Measurements from ENCODE around the gene ENTPD8.

Gene ENTPD8, protein sequence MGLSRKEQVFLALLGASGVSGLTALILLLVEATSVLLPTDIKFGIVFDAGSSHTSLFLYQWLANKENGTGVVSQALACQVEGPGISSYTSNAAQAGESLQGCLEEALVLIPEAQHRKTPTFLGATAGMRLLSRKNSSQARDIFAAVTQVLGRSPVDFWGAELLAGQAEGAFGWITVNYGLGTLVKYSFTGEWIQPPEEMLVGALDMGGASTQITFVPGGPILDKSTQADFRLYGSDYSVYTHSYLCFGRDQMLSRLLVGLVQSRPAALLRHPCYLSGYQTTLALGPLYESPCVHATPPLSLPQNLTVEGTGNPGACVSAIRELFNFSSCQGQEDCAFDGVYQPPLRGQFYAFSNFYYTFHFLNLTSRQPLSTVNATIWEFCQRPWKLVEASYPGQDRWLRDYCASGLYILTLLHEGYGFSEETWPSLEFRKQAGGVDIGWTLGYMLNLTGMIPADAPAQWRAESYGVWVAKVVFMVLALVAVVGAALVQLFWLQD

DNA sequence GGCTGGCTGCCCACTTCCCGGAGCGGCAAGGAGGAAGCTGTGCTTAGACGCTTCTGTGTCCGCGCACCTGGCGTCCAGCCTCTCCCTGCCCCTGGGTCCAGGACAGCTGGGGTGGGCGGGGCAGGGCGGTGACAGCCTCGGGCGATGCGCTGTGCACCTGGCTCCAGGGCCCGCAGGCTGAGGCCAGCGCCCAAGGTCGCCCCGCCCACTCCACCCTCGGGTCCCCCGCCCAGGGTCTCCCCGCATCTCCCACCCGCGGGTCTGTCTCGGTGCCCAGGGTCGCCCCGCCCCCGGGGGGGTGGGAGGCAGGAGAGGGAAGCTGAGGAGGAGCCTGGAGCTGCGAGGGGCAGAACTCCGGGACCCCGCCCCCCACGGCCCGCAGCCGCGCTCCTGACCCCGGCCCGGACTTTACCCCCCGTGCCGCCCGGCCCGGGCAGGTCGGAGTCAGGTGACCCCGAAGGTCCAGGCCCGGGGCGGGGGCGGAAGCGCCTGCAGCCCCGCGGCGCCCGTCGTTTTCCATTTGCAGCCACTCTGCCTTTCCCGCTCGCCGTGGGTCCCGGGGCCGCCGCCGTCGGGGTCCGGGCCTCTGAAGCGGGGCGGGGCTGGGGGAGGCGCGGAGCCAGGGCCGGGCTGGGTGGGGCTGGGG, at the start of gene ENTPD8:
Gene ENTPD8, minus strand, starts transcription at position 69 of the 646 bp plus-strand sequence. CDS start 3,072 bp downstream, outside the sequence.
- no peak for DNase-seq (ENCODE audit: low spot score)

DNA sequence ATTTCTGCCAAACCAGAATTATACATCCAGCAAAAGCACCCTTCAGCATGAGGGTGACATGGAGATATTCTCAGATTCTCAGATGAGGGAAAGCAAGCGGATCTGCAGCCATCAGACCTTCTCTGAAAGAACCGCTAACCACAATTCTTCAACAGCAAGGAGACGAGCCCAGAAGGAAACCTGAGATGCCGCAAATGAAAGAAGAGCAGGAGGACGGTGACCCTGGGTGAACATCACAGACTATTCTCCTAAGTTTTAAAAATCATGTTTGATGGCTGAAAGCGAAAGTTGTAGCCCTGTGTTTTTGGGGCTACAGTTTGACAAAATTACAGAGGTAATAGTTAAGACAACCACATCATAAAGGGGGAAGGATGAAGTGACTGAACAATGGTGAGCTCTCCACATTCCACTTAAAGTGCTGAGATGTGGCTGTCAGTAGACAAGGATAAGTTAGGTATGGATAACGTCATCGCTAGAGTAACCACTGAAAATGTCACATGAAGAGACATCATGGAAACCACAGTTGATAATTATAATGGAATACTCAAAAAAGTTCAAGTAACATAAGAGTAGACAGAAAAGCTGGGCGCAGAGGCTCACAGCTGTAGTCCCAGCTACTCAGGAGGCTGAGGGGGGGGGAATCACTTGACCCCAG, 49.5 kb upstream of the ENTPD8 start:
- DNase-seq (ENCODE audit: low spot score): no peak

DNA sequence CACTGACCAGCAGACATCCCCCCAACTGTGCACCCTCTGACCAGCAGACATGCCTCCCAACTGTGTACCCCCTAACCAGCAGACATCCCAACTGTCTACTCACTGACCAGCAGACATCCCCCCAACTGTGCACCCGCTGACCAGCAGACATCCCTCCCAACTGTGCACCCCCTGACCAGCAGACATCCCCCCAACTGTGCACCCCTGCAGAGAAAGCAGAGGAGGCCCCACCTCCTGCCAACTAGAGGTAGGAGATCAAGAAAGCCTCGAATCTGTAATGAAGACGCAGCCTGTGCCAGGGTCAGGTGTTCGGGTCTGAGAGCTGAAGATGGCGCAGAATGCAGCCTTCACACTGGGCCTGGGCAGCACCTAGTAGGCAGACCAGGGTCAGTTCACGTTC, 47.7 kb upstream of the ENTPD8 start:
- DNase-seq (ENCODE audit: low spot score): no peak

DNA sequence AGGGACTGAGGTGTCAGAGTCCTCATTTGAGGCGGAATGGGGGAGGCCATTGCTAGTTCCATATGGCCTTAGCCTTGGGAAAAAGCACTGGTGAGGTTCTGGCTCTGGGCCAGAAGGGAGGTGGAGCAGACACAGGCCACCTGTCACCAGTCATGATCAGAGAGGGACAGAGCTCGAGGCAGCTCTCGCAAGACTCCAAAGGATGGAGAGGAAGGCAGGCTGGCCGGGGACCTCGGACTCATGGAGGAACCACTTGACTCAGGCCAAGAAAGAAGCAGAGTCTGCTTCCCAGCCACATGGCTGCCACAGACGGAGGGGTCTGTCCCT, 47.1 kb upstream of the ENTPD8 start:
- no peak for DNase-seq (ENCODE audit: low spot score)

DNA sequence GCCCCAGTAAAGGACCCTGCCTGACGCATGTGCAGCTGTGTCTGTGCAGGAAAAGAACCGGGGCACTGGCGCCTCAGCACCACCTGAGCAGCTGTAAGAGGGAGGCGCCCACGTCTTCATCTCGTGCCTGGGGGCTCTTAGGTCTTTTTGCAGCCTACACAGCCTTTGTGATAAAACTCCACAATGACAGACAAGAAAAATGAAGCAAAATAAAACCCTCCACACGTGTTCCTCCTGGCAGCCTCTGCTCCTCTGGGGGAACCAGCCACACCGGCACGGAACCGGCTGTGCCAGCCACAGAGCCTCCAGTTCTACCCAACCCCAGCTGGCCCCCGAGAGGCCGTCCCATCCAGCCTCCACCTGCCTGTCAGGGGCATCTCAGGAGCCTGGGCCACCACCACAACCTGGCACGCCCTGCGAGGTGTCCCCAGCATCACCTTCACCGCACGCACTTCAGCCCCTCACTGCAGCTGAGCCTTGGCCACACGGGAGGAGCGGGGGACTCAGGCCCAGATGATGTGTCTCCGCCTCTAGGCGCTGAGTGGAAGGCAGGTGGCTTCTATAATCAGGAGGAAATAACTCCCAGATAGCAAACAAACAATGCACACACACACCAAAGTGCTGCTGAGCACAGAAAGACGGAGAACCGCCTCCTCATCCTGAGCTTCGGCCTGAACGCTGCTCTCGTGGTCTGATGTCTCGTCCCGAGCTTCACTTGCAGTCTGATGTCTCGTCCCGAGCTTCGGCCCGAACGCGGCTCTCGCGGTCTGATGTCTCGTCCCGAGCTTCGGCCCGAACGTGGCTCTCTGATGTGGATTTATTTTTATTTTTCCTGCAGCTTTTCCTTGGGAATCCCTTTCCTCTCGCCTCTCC, 46.5 kb upstream of the ENTPD8 start:
- DNase-seq (ENCODE audit: low spot score): no peak

DNA sequence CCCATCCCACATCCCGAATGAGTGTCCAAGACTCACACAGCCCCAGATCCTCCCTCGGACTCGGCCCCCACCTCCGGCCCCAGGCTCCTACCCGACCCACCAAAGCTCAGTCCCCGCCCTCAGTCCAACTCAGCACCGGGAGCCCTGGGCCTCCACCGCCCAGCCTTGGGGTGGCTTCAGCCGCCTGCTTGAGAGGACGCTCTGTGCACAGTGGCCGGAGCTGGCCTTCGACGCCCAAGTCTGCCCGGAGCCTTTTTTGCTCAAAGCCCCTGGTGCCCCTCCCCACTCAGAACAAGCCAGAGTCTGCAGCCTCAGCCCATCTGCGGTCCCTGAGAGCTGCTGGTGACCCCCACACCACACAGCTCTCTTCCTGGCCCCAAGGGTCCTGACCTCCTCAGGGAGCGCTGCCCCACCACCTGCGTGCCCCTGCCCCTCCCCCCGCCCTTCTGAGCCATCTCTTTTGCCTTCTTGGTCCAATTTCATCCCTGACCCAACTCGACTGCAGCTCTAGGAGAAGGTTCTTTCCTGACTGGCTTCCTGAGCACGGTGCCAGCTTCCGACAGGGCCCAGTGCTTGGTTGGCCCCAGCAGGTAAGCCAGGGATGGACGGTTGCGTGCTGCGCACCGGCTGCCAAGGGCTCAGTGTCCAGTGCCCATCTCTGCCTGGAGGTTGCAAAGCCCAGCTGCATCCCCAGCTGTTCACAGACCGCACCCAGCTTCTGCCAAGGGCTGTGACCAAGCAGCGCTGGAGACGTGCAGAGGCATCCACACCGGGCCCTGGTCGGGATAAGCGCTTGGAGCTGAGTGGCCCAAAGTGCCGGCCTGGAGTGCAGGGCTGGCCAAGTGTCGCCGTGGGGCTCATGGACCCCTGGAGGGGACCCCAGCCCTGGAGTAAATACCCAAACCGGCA, 45.6 kb upstream of the ENTPD8 start:
- no peak for DNase-seq (ENCODE audit: low spot score)

DNA sequence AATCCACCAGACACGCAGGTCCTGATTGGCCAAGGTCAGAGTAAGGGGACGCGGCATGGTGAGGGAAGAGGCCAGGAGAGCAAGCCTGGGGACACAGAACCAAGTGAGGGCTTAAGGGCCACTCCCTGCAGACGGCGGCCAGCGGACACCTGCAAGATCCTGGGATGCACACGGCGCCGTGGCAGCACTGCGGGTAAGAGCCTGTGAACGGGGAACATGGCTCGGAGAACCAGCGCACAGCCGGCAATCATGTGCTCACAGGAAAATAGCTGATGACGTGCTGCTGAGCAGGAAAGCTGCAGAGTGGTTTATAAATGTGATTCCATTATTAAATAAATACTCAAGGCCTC, 45.0 kb upstream of the ENTPD8 start:
- no peak for DNase-seq (ENCODE audit: low spot score)

DNA sequence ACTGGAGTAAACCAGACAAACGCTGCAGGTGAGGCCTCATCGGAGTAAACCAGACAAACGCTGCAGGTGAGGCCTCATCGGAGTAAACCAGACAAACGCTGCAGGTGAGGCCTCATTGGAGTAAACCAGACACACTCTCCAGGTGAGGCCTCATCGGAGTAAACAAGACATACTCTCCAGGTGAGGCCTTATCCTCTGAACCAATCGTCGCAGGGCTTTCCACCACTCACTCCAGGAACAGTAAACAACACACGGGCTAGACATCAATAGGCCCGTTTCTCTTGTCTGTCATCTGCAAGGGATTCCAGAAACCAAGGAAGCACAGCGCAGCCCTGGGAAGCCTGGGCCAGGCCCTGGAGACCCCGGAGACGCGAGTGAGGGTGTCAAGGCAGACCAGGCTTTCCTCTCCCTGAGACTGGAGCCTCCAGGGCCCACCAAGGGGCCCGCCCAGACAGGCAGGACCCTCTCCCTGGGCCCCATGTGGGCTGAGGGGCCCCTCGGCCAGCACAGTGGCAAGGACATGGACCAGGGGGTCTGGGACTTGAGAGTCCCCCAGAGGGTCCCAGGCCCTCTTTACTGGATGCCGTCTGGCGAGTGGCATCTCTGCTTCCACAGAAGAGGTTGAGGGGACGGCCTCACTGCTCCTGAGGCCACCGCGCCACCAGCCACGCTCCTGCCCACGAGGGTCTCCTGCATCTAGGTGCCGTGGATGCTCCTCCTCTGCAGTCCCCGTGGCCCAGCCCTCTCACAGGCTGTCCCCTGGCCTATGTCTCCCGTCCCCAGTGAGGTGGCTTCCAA, 44.4 kb upstream of the ENTPD8 start:
- DNase-seq (ENCODE audit: low spot score): no peak

DNA sequence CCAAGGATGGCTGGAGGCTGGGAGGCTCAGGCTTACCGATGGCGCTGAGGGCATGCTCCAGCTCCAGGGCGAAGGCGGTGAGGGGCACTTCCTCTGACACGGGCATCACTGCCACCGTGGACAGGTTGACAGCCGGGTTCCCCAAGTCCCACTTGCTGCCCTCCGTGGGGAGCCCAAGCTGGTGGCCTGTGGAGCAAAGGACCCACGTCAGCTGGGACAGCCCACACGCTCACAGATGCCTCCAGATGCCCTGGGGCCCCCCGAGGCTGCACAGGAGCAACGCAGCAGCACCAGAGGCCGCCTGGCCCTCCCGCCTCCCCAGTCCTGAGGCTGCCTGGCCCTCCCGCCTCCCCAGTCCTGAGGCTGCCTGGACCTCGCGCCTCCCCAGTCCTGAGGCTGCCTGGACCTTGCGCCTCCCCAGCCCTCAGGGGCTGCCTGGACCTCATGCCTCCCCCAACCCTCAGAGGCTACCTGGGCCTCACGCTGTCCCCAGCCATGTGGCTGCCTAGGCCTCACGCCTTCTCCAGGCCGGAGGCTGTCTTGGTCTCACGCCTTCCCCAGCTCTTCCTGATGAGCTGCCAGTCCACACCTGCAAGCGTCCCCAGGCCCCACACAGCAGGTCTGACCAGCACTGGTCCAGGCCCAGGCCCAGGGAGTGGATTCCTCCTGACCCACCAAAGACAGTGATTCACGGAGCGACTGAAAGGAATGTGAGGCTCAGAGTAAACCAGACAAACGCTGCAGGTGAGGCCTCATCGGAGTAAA, 43.6 kb upstream of the ENTPD8 start:
- DNase-seq (ENCODE audit: low spot score): no peak

DNA sequence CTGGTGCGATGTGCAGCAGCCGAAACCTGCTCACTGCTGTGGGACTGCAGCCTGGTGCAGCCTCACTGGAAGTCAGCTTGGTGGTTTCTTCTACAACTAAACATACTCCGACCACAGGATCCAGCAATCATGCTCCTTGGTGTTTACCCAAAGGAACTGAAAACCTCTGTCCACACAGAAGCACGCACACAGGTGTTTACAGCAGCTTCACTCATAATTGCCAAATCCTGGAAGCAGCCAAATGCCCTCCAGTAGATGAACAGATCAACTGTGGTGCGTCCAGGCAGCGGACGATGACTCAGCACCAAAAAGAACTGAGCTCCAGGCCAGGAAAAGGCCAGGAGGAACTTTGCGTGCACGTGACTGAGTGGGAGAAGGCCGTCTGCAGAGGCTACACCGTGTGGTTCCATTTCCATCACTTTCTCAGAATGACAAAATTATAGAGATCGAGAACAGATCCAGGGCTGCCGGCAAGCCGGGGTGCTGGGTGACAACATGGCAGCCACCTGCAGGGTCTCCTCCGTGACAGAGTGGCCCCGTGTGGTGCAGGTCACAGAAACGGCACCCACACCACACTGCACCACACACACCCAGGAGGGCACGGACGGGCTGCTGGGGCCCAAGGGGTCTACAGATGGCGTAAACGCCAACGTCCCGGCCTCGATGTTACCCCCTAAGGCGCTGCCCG, 41.1 kb upstream of the ENTPD8 start:
- DNase-seq (ENCODE audit: low spot score): no peak

DNA sequence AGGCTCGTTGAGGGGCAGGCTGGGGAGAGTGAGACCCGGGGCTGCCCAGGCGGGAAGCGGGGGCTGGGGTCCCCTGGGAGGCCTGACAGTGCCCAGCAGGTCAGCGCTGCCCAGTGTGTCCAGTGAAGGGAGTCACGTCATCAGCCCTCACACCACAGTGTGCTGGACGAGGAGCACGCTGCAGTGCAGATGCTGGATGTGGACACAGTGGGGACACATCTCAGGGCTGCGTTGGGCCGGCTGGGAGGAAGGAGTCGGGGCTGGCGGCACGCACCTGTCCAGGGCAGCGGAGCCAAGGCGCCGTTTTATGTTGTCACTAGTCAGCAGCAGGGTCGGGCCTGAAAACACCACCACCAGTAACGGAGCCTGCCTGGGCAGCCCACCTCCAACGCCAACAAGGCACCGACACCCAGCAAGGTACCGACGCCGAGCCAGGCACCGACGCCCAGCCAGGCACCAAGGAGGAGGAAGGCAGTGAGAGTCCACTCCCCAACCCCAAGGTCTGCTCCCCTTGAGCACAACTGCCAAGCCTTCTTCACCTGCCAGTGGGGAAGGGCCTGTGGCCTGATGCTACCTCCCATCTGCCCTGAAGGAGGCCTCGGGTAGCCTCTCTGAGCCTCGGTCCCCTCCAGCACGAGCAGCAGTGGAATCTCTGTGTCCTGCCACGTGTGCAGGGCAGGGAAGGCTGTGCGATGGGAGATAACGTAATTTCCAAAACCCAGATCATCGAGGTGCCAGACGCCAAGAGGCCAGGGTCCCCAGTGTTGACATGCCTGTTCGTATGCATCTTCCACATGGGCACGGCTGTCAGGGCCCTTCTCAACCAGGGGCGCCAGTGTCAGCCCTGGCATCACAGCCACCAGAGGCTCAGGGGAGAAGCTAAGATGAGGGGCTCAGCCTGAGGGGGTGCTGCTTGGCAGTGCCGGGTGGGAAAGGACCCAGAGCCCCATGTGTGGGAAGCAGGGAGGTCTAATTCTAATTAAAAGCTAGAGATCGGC, 39.8 kb upstream of the ENTPD8 start:
- no peak for DNase-seq (ENCODE audit: low spot score)

DNA sequence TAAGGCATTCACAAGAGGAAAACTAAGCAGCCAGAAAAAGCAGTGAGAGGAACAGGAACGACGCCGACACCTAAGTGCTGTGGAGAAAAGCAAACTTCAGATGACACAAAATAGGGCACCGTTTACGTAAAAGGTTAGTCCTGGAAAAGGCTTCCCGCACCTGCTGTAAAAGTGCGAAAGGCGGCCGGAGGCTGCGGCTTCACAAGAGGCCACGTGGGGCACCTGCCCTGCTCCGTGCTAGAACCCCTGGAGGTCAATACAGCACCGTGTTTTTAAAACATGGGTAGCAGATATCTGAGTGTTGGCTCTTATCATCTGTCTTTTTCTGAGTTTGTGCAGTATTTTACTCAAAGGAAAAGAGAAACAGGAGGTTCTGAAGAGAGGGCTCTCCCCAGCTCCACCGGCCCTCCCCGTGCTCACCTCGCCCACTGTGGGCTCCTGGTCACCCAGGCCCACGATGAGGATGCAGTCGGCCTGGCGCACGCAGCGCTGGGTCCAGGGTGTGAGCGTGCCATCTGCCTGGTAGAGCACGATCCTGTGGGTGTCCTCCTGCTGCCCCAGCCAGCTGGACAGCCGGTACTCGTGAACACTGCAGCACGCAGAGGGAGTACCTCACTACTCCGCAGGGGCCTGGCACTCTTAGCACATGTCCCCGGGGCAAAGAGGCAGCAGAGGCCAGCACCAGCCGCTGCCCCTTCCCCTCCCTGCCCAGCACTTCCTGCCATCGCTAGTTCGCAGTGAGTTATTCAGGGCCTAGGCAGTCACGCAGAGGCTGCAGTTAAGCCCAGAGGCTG, 38.9 kb upstream of the ENTPD8 start:
- DNase-seq (ENCODE audit: low spot score): no peak

DNA sequence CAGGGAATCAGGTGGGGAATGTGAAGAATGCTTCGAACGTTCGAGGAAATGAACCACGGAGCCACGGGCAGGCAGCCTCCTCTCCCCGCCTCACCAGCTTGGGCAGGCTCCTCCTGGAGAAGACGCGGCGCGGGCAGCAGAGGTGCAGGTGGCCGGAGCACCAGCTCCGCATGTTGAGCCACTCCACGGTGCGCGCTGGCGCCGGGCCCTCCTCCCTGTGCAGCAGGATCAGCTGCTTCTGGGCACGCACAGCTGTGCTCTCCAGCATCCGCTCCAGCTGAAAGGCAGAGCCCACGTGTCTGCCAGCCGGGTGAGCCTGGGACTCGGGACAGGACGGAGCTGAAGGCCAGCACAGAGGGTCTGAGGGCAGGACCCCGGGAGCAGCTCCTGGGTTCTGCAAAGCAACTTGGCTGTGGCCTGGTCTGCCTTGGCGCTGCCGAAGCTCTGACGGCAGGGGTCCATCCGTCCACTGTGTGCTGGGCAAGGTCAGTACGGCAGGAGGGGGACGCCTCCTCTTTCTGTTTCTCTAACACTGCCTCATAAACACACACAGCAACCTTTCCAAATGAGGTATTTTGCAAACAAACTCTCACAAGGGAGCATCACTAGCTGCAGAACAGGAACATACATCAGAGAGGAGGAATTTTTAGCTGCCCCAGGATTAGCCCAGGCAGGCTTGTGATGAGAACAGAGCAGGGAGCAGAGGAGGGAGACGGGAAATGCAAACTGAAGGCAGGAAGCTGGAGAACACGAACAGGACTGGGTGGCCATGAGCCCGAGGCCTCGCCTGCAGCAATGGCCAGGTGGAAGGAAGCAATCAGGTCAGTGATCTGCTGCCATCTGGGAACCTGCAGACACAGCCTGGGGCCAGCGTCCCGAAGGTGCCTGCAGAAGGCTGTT, 38.1 kb upstream of the ENTPD8 start:
- DNase-seq (ENCODE audit: low spot score): peak; percentile 64

DNA sequence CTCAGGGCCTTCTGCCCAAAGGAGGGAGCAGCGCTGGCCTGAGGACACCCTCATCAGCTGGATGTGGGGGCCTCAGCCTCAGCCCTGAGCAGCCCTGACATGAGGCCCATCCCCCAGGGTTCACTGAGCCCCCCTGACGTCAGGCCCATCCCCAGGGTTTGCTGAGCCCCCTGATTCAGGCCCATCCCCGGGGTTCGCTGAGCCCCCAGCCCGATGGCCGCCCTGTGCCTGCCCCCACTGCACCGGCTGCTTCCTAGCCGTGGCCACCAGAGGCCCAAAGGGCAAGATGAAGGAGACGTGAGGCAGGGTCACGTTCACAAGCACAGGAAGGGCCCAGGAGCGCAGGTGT, 37.4 kb upstream of the ENTPD8 start:
- DNase-seq (ENCODE audit: low spot score): no peak

DNA sequence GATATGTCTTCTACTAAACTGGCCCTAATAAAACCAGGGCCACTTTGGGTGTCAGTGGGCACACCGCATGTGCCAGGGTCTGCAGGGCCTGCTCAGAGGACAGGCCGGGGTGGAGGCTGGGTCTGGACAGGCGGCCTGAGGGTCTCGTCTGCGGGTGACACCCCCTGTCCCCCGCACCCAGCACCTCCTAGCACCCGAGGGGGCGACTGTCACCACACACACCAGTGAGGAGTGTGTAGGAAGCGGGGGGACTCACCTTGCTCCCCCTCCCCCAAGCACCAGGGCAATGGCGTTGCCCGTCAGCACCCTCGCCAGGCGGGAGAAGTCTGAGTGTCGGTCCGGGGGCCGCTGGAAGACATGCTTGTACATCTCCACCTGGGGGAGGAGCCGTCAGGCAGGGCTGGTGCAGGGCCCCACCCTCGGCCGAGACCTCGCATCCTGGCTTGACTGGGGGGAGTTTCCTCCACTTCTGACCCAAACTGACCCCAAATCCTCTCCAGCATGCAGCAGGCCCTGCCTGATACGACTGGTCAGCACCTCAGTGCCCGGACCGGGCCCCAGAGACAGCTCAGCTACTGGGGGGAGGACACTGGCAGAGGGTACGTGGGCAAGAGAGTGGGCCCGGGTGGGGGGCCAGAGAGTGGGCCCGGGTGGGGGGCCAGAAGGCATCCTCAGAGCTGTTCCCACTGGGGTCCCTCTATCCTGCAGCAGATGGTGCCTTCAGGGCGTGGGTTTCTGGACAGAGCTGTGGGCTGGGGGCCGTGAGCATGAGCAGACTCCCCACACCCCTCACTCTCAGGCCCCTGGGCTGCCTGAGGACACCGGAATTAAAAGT, 36.8 kb upstream of the ENTPD8 start:
- no peak for DNase-seq (ENCODE audit: low spot score)

All from AG20443 (cell line).